Measurements from ENCODE around the gene SPSB4.

SPSB4 gene

GRCh38 chr3:141152801-141153678 lies 101.9 kb downstream of the SPSB4 start:
- DNase-seq (ENCODE audit: low read depth): no peak

GRCh38 chr3:141153679-141153966 lies 102.5 kb downstream of the SPSB4 start:
- DNase-seq (ENCODE audit: low read depth): no peak

- no peak for DNase-seq (ENCODE audit: low read depth)
These were observed 113.7 kb downstream of the SPSB4 start for GRCh38 chr3:141164852-141165251.

- DNase-seq (ENCODE audit: low read depth): no peak
These were observed 116.5 kb downstream of the SPSB4 start for GRCh38 chr3:141167681-141168080.

GRCh38 chr3:141170678-141171295 lies 119.6 kb downstream of the SPSB4 start:
- DNase-seq (ENCODE audit: low read depth): no peak

GRCh38 chr3:141174674-141175073 lies 123.5 kb downstream of the SPSB4 start:
- no peak for DNase-seq (ENCODE audit: low read depth)

GRCh38 chr3:141176775-141177174 lies 125.6 kb downstream of the SPSB4 start:
- DNase-seq (ENCODE audit: low read depth): no peak

- DNase-seq (ENCODE audit: low read depth): no peak
These were observed 126.9 kb downstream of the SPSB4 start for GRCh38 chr3:141178026-141178425.

- no peak for DNase-seq (ENCODE audit: low read depth)
These were observed 127.4 kb downstream of the SPSB4 start for GRCh38 chr3:141178551-141178950.

- DNase-seq (ENCODE audit: low read depth): no peak
These were observed 128.8 kb downstream of the SPSB4 start for GRCh38 chr3:141179983-141180382.

- no peak for DNase-seq (ENCODE audit: low read depth)
These were observed 130.0 kb downstream of the SPSB4 start for GRCh38 chr3:141181196-141181595.

- no peak for DNase-seq (ENCODE audit: low read depth)
These were observed 130.7 kb downstream of the SPSB4 start for GRCh38 chr3:141181819-141182218.

GRCh38 chr3:141183606-141184005 lies 132.5 kb downstream of the SPSB4 start:
- no peak for DNase-seq (ENCODE audit: low read depth)

GRCh38 chr3:141184430-141184829 lies 133.3 kb downstream of the SPSB4 start:
- DNase-seq (ENCODE audit: low read depth): no peak

- no peak for DNase-seq (ENCODE audit: low read depth)
These were observed 140.1 kb downstream of the SPSB4 start for GRCh38 chr3:141191097-141191749.

GRCh38 chr3:141192345-141192744 lies 141.2 kb downstream of the SPSB4 start:
- DNase-seq (ENCODE audit: low read depth): peak; percentile 92

GRCh38 chr3:141193066-141193830 lies 142.1 kb downstream of the SPSB4 start:
- DNase-seq (ENCODE audit: low read depth): no peak

Data from stimulated activated CD4-positive, alpha-beta T cell treated with anti-CD3 and anti-CD28 coated beads, Interleukin-2, amount 100 ng/mL, for 4 hours (primary cell).